A549 (cell line): ENCODE results near the gene TYW1B.
"Not testable (repeated sequence)": the region's sequence is repeated elsewhere in the genome, so short reads cannot be mapped to it uniquely, and the experiment has no call there.

Experiments
- CTCF ChIP-seq: fragments of >200 bp; sonication (Bioruptor Twin); formaldehyde crosslinking; IDR thresholded peaks from 3 replicates; pipeline ENCODE4 v1.5.1; 2016
- FOXS1 ChIP-seq: fragments of 250-450 bp; sonication (Bioruptor Pico); IDR thresholded peaks from 2 replicates; pipeline ENCODE4 v1.5.0; 2020; ENCODE audit warnings: mild to moderate bottlenecking, moderate library complexity
- JUNB ChIP-seq: fragments of >200 bp; sonication (Bioruptor Twin); formaldehyde crosslinking; IDR thresholded peaks from 2 replicates; pipeline ENCODE4 v1.6.1; 2016
- MAX ChIP-seq: IDR thresholded peaks from 2 replicates; pipeline ENCODE4 v1.6.1; 2012
- PHF8 ChIP-seq: fragments of 200-600 bp; sonication (generic); IDR thresholded peaks from 2 replicates; pipeline ENCODE4 v1.6.1; 2016; ENCODE audit warnings: low read depth, mild to moderate bottlenecking, antibody characterized with exemption, moderate library complexity, borderline replicate concordance
- REST ChIP-seq: fragments of 200-600 bp; sonication (generic); IDR thresholded peaks from 2 replicates; pipeline ENCODE4 v1.6.1; 2016; ENCODE audit warnings: antibody characterized with exemption, mild to moderate bottlenecking, moderate library complexity
- SMC3 ChIP-seq: fragments of >200 bp; sonication (Bioruptor Twin); formaldehyde crosslinking; IDR thresholded peaks from 3 replicates; pipeline ENCODE4 v1.6.1; 2018; ENCODE audit warnings: inconsistent platforms
- SREBF2 ChIP-seq: fragments of 450-650 bp; IDR thresholded peaks from 2 replicates; pipeline ENCODE4 v1.6.1; 2014; ENCODE audit warnings: mild to moderate bottlenecking, moderate library complexity

GRCh38 chr7:72676086-72676690, 151.8 kb downstream of the TYW1B start:
- TF ChIP-seq JUNB; SMC3; CTCF; FOXS1 (CRISPR knock-in tag); SREBF2; MAX; PHF8; REST: not testable (repeated sequence)
